Hepatocyte (in vitro differentiated cells): Measurements from ENCODE around the gene GNG7. TPM values are rescaled to one million over a fixed set of nuclear protein-coding genes. Genes with fewer than 3 reads are reported as not detected.

ENCODE experiments used
- DNase-seq: peaks from one replicate; pipeline ENCODE4 v3.0.0-alpha.2; 2016; ENCODE audit warnings: low spot score
- H2AFZ ChIP-seq: fragments of 200-600 bp; sonication (generic); 2 replicates; pipeline ENCODE4 v1.6.0; 2016; ENCODE audit warnings: antibody characterized with exemption, mild to moderate bottlenecking
- H3K27ac ChIP-seq: fragments of 200-600 bp; sonication (generic); 2 replicates; pipeline ENCODE4 v1.5.1; 2016; ENCODE audit warnings: mild to moderate bottlenecking
- H3K27me3 ChIP-seq: fragments of 200-600 bp; sonication (generic); 2 replicates; pipeline ENCODE4 v1.6.1; 2016
- H3K36me3 ChIP-seq: fragments of 200-600 bp; sonication (generic); replicated peaks from 2 replicates; pipeline ENCODE4 v1.5.1; 2016; ENCODE audit warnings: low read depth; ENCODE audit not compliant: insufficient read depth
- H3K4me1 ChIP-seq: fragments of 200-600 bp; sonication (generic); 2 replicates; pipeline ENCODE4 v1.5.1; 2016; ENCODE audit warnings: mild to moderate bottlenecking, moderate library complexity; ENCODE audit not compliant: insufficient read depth
- H3K4me2 ChIP-seq: fragments of 200-600 bp; sonication (generic); 2 replicates; pipeline ENCODE4 v1.6.0; 2016
- H3K4me3 ChIP-seq: fragments of 200-600 bp; sonication (generic); 2 replicates; pipeline ENCODE4 v1.5.1; 2016; ENCODE audit warnings: mild to moderate bottlenecking
- H3K79me2 ChIP-seq: fragments of 200-600 bp; sonication (generic); 2 replicates; pipeline ENCODE4 v1.6.0; 2017; ENCODE audit warnings: mild to moderate bottlenecking
- H3K9me2 ChIP-seq: fragments of 200-600 bp; sonication (generic); replicated peaks from 2 replicates; pipeline ENCODE4 v1.6.0; 2017; ENCODE audit warnings: mild to moderate bottlenecking; ENCODE audit not compliant: insufficient read depth
- H3K9me3 ChIP-seq: fragments of 200-600 bp; sonication (generic); 2 replicates; pipeline ENCODE4 v1.5.1; 2016; ENCODE audit warnings: low read depth, mild to moderate bottlenecking
- H4K20me1 ChIP-seq: fragments of 200-600 bp; sonication (generic); 2 replicates; pipeline ENCODE4 v1.6.0; 2016; ENCODE audit warnings: mild to moderate bottlenecking; ENCODE audit not compliant: insufficient read depth, poor library complexity, severe bottlenecking
- EZH2 ChIP-seq: fragments of 200-600 bp; sonication (generic); IDR thresholded peaks from 2 replicates; pipeline ENCODE4 v1.6.1; 2016; ENCODE audit warnings: antibody characterized with exemption, mild to moderate bottlenecking, borderline replicate concordance
- EZH2phosphoT487 ChIP-seq: fragments of 200-600 bp; sonication (generic); IDR thresholded peaks from one replicate; pipeline ENCODE4 v1.6.1; 2018; ENCODE audit warnings: antibody characterized with exemption, mild to moderate bottlenecking, low read depth, moderate library complexity; ENCODE audit not compliant: unreplicated experiment, severe bottlenecking
- WGBS: methylation state at CpG from one replicate; pipeline ENCODE4 v1.1.6; 2016; ENCODE audit warnings: low lambda C conversion rate; ENCODE audit errors: missing lambda C conversion rate; 5-methylcytosine and 5-hydroxymethylcytosine counted together
- polyA plus RNA-seq: library from polyadenylated mRNA; unstranded; fragments of >200 nt; fragmentation: Nextera tagmentation; extraction: Ambion mirVana; gene quantifications from 2 replicates; pipeline ENCODE4 v1.2.1, GENCODE V29; 2016
- total RNA-seq: library from RNA; depleted of rRNA; stranded (reverse); fragments of >200 nt; gene quantifications from 2 replicates; pipeline ENCODE4 v1.2.3, GENCODE V29; 2014
- TF ChIP-seq, protein P1 (sequence below): fragments of 200-600 bp; sonication (generic); IDR thresholded peaks from 2 replicates; pipeline ENCODE4 v1.5.1; 2016; ENCODE audit warnings: antibody characterized with exemption, mild to moderate bottlenecking; ENCODE audit not compliant: poor library complexity

GNG7 gene
- total and polyA plus RNA-seq, 2 experiments from 2014 or later: 1.2 to 1.9 TPM

DNA sequence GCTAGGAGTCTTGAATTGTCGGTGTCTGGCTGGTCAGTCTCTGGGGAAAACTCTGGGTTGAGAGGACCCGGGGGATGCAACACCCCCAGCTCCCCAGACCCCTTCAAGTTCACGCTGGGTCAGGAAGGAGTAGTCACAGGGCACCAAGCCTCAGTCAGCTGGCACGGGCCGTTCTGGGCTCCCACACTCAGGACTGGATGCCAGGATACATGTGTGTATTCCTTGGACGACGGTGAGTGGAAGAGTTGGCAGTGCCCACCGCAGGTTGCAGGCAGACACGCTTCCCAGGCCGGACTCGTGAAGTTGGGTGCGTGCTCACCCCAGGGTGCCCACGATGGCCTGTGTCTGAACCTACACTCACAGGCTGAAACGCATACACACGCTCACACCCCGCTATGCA is 221.0 kb downstream of the GNG7 start:
- TF ChIP-seq EZH2 (no peak), EZH2phosphoT487 (no peak)
- TF ChIP-seq, protein P1, sequence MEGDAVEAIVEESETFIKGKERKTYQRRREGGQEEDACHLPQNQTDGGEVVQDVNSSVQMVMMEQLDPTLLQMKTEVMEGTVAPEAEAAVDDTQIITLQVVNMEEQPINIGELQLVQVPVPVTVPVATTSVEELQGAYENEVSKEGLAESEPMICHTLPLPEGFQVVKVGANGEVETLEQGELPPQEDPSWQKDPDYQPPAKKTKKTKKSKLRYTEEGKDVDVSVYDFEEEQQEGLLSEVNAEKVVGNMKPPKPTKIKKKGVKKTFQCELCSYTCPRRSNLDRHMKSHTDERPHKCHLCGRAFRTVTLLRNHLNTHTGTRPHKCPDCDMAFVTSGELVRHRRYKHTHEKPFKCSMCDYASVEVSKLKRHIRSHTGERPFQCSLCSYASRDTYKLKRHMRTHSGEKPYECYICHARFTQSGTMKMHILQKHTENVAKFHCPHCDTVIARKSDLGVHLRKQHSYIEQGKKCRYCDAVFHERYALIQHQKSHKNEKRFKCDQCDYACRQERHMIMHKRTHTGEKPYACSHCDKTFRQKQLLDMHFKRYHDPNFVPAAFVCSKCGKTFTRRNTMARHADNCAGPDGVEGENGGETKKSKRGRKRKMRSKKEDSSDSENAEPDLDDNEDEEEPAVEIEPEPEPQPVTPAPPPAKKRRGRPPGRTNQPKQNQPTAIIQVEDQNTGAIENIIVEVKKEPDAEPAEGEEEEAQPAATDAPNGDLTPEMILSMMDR: no peak
- 96% methylated on average over 16 of the region's 16 CpGs for WGBS
- Histone ChIP-seq H3K79me2 (peaks cover 15% of the 10 kb centered on the region), H3K36me3 (no peaks in the 10 kb centered on the region), H2AFZ (no peak overlapping the region), H3K4me3 (no peak overlapping the region), H3K9me2 (no peaks in the 10 kb centered on the region), H3K27ac (no peak overlapping the region), H4K20me1 (peaks cover 13% of the 10 kb centered on the region), H3K27me3 (no peaks in the 10 kb centered on the region), H3K4me2 (no peak overlapping the region), H3K9me3 (no peaks in the 10 kb centered on the region), H3K4me1 (peaks cover 12% of the 10 kb centered on the region)
- no peak for DNase-seq

DNA sequence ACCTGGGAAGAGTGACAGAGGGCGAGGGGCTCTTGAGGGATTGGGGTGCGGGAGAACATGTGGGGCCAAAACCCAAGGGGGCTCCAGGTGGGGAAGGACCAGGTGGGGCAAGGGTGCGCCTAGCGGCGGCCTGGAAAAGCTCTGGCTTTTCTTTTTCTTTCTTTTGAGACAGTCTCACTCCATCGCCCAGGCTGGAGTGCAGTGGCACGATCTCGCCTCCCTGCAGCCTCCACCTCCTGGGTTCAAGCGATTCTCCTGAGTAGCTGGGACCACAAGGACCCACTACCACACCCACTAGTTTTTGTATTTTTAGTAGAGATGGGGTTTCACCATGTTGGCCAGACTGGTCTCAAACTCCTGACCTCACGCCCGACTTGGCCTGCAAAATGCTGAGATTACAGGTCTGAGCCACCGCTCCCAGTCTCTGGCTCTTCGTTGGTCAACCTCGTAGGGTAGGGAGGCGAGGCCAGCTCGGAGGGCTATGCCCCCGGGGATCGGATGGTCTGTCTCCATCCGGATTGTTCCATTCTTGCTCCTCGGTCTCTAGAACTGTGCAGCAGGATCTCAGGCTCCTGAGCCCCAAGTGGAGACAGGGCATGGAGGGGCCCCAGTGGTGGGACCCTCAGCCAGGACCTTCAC is 222.8 kb downstream of the GNG7 start:
- TF ChIP-seq, protein P1: peak; percentile 16
- no peak for TF ChIP-seq EZH2
- TF ChIP-seq EZH2phosphoT487: no peak
- no peak for DNase-seq
- no peak overlapping the region for H2AFZ ChIP-seq
- H3K9me3 ChIP-seq: no peaks in the 10 kb centered on the region
- peak overlapping the region; percentile 85 for H3K4me2 ChIP-seq
- H3K27me3 ChIP-seq: no peaks in the 10 kb centered on the region
- no peaks in the 10 kb centered on the region for H3K9me2 ChIP-seq
- H4K20me1 ChIP-seq: peaks cover 17% of the 10 kb centered on the region
- H3K27ac ChIP-seq: peak overlapping the region; percentile 77
- H3K4me1 ChIP-seq: peaks cover 20% of the 10 kb centered on the region
- H3K4me3 ChIP-seq: no peak overlapping the region
- H3K79me2 ChIP-seq: peaks cover 19% of the 10 kb centered on the region
- no peaks in the 10 kb centered on the region for H3K36me3 ChIP-seq
- WGBS: 58% methylated on average over 17 of the region's 20 CpGs

DNA sequence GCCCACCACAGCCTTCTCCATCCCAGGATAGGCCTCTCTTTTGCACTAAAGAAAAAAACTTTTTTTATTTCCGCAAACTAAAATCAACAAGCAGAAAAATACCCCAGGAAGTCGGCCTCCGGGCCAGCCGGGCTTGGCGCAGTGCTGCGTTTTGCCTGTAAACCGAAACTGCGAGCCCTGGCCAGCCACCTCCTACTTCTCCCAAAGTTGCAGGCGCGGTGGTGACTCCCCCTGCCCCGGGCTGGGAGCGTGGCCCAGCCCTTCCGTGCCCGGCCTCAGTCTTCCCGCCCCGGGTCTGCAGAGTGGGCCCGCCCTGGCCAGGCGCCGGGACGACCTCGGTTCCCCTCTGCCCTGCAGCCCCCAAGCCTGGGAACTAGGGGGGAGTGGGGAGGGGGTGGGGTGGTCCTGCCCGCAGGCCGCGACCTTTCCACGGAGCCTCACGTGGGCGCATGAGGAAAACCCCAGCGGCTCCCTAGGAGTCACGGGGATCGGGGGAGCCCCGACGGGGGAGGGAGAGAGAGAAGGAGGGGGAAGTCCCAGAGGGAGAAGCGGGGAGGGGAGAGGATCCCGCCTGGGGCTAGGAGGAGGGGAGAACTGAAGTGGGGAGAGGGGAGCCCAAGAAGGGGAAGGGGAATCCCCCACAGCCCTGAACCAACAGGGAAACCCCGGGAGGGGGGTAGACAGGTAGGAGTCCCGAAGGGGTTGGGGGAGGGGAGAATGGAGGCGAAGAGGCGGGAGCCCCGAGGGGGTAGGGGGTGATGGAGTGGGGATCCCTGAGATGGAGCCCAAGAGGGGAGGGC is 223.5 kb downstream of the GNG7 start:
- H3K4me2 ChIP-seq: peak overlapping the region; percentile 85
- no peaks in the 10 kb centered on the region for H3K9me2 ChIP-seq
- peaks cover 17% of the 10 kb centered on the region for H4K20me1 ChIP-seq
- H3K4me3 ChIP-seq: peak overlapping the region; percentile 31
- 5% methylated on average over 24 of the region's 39 CpGs for WGBS
- no peak overlapping the region for H2AFZ ChIP-seq
- no peaks in the 10 kb centered on the region for H3K9me3 ChIP-seq
- H3K36me3 ChIP-seq: no peaks in the 10 kb centered on the region
- H3K79me2 ChIP-seq: peaks cover 19% of the 10 kb centered on the region
- peak overlapping the region; percentile 77 for H3K27ac ChIP-seq
- H3K27me3 ChIP-seq: no peaks in the 10 kb centered on the region
- TF ChIP-seq EZH2phosphoT487 (no peak), EZH2 (no peak)
- TF ChIP-seq, protein P1: no peak
- peak; percentile 85 for DNase-seq
- H3K4me1 ChIP-seq: peaks cover 20% of the 10 kb centered on the region
